ENCODE results near the gene TFF1.

GRCh38 chr21:42343101-42343500 is 23.2 kb downstream of the TFF1 start:
- TF ChIP-seq CTCF (IDR thresholded peaks at IDR 0.05) (no peak), POLR2AphosphoS5 (IDR thresholded peaks at IDR 0.05) (no peak), POLR2A (IDR thresholded peaks at IDR 0.05) (no peak), EP300 (IDR thresholded peaks at IDR 0.05; ENCODE audit: low read depth) (no peak)

All from transverse colon (tissue), 4 donors.